ENCODE results near the gene KCTD16.

DNA sequence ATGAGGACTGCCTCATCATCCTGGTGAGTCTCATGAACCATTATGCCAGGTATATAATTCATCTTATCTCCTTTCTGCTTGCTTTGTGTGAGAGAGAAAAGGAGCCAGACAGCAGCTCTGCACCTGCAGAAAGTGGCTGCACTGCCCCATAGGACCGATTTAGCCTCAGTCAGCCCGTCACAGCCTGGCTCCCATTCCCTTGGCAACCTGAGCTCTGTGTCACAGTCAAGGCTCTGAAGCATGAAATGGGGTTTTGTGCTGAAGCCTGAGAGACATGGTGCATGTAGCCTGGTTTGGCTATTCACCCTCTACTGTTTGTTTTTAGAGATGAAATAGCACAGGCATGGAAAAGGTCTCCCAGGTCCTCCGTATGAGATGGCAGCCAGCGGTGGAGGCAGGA, 198.3 kb downstream of the KCTD16 start:
- no peak for TF ChIP-seq EZH2 (IDR thresholded peaks at IDR 0.05; ENCODE audit: insufficient read depth, low read length)
- TF ChIP-seq CTCF (IDR thresholded peaks at IDR 0.05; ENCODE audit: insufficient read depth, low read depth, low read length), result no peak
